HG02840 (cell line): Measurements from ENCODE around the gene DNAJC1.

ENCODE experiments used
- ATAC-seq: cut with Tn5 transposase; IDR thresholded peaks from one replicate; pipeline ENCODE4 v1.9.1; 2021; ENCODE audit warnings: mild to moderate bottlenecking, moderate library complexity, moderate number of reproducible peaks; ENCODE audit not compliant: unreplicated experiment, low FRiP score

Gene DNAJC1

GRCh38 chr10:21964983-21965665, 38.4 kb downstream of the DNAJC1 start:
- ATAC-seq, result no peak

GRCh38 chr10:21962358-21962757, 41.2 kb downstream of the DNAJC1 start:
- no peak for ATAC-seq

GRCh38 chr10:21961847-21962246, 41.7 kb downstream of the DNAJC1 start:
- no peak for ATAC-seq

- no peak for ATAC-seq
Observed at GRCh38 chr10:21959998-21960397, 43.5 kb downstream of the DNAJC1 start.

- ATAC-seq, result no peak
Observed at GRCh38 chr10:21954690-21955089, 48.8 kb downstream of the DNAJC1 start.

- no peak for ATAC-seq
Observed at GRCh38 chr10:21954132-21954531, 49.4 kb downstream of the DNAJC1 start.

- ATAC-seq, result no peak
Observed at GRCh38 chr10:21953585-21954057, 49.9 kb downstream of the DNAJC1 start.

GRCh38 chr10:21950566-21950965, 53.0 kb downstream of the DNAJC1 start:
- no peak for ATAC-seq

- no peak for ATAC-seq
Observed at GRCh38 chr10:21946946-21947345, 56.6 kb downstream of the DNAJC1 start.

GRCh38 chr10:21944727-21945386, 58.7 kb downstream of the DNAJC1 start:
- no peak for ATAC-seq

GRCh38 chr10:21943633-21944265, 59.8 kb downstream of the DNAJC1 start:
- ATAC-seq, result no peak

GRCh38 chr10:21935439-21936023, 68.0 kb downstream of the DNAJC1 start:
- no peak for ATAC-seq

- no peak for ATAC-seq
Observed at GRCh38 chr10:21934307-21934706, 69.2 kb downstream of the DNAJC1 start.

- ATAC-seq, result no peak
Observed at GRCh38 chr10:21929070-21929469, 74.5 kb downstream of the DNAJC1 start.

- ATAC-seq, result no peak
Observed at GRCh38 chr10:21927631-21928353, 75.7 kb downstream of the DNAJC1 start.

- no peak for ATAC-seq
Observed at GRCh38 chr10:21926949-21927348, 76.6 kb downstream of the DNAJC1 start.

GRCh38 chr10:21926358-21926925, 77.1 kb downstream of the DNAJC1 start:
- no peak for ATAC-seq

GRCh38 chr10:21925851-21926250, 77.7 kb downstream of the DNAJC1 start:
- no peak for ATAC-seq

- ATAC-seq, result no peak
Observed at GRCh38 chr10:21924511-21924910, 79.0 kb downstream of the DNAJC1 start.

- ATAC-seq, result no peak
Observed at GRCh38 chr10:21920633-21921032, 82.9 kb downstream of the DNAJC1 start.
